ENCODE measurements around the gene FAAH2. TPM values are rescaled to one million over a fixed set of nuclear protein-coding genes. Genes with fewer than 3 reads are reported as not detected.
"Not testable (repeated sequence)": the region's sequence is repeated elsewhere in the genome, so short reads cannot be mapped to it uniquely, and the experiment has no call there.

Gene FAAH2
- total RNA-seq, 2 experiments from 2014 or later = 4.9 to 8.1 TPM

DNA sequence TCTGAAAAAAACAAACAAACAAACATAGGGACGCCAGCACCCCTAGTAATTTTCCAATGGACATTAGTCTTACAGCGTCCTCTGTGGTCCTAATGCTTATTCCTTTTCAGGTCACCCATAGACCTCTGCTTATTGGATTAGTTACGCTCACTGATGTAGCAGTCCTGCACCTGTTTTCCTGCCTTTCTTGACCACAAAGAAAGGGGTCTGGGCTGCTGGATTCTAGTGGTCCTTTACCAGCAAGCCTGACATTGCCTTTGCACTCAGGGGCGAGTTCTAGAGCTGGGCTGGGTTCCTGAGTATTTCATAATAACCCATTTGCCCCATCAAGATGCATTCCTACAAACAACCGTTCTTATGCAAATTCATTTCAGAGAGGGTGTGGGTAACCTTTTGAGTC is 116.7 kb downstream of the FAAH2 start:
- ATAC-seq; POLR2A ChIA-PET; H3K27me3 Mint-ChIP-seq; H3K4me1 Mint-ChIP-seq; DNase-seq; CTCF ChIA-PET; intact Hi-C loops (cut with DNase I, micrococcal nuclease); H3K4me3 Mint-ChIP-seq; H3K27ac Mint-ChIP-seq: not testable (repeated sequence)
- H3K9me3 Mint-ChIP-seq (ENCODE audit: low read depth) = peaks cover 13% of the 10 kb centered on the region
- H3K36me3 Mint-ChIP-seq (ENCODE audit: low read depth) = peaks cover 17% of the 10 kb centered on the region

DNA sequence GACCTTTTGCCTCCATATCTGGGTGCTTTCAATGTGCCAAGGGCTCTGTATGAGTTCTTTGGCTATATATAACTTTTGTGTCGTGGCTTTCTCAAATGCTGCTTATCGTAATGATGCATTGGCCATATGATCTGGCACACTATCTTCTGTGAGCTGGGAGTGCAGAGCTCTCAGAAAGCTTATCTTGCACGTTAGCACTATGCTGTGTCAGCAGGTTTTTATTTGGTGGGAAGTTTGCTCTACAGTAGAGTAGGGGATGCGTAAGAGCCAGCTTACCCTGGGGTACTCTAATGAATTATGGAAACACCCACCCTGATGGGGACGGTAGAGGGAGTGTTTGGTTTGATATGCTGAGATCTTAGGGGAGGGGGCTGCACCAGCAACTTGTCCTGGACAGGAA is 119.6 kb downstream of the FAAH2 start:
- no peaks in the 10 kb centered on the region for H3K4me1 Mint-ChIP-seq
- DNase-seq (no peak), ATAC-seq (no peak)
- H3K9me3 Mint-ChIP-seq (ENCODE audit: low read depth) = peaks cover 15% of the 10 kb centered on the region
- peaks cover 20% of the 10 kb centered on the region for H3K36me3 Mint-ChIP-seq (ENCODE audit: low read depth)
- no peak overlapping the region for H3K27ac Mint-ChIP-seq
- ChIA-PET CTCF (interaction anchor here (0.7 kb wide), 1 partner anchor 47 kb away, joined by 3 read pairs; no protein-coding TSS in a partner anchor), POLR2A (no interaction called here)
- no peak overlapping the region for H3K4me3 Mint-ChIP-seq
- intact Hi-C loops (cut with DNase I, micrococcal nuclease) = no loop called here
- H3K27me3 Mint-ChIP-seq = no peaks in the 10 kb centered on the region

DNA sequence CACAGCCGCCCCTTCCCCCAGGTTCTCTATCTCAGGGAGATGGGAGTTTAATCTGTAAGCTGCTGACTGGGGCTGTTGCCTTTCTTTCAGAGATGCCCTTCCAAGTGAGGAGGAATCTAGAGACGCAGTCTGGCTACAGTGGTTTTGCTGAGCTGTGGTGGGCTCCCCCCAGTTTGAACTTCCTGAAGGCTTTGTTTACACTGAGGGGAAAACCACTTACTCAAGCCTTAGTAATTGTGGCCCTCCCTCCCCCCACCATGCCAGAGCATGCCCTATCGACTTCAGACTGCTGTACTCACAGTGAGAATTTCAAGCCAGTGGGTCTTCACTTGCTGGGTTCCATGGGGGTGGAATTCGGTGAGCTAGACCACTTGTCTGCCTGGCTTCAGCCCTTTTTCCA is 131.3 kb downstream of the FAAH2 start:
- POLR2A ChIA-PET = no interaction called here
- intact Hi-C loops (cut with DNase I, micrococcal nuclease) = no loop called here

DNA sequence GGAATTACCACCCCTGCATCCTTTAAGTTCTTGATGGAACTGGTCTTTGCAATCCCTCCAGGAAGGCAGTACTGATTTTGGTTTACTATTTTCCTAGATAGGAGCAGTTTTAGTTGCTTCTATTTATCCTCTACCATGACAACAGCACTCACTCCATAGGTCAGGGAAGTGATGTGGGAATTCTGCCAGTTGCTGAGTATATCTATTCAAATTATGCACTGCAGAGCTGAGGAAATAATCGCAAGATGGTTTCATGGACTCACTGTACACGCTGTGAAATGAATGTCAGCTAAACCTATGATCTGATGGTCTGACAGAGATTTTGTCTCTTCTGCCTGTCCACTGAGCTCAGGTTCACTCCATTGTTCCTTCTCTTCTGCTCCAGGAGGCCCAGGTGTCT is 135.8 kb downstream of the FAAH2 start:
- DNase-seq (no peak), ATAC-seq (no peak)
- intact Hi-C loops (cut with DNase I, micrococcal nuclease) = no loop called here
- POLR2A ChIA-PET = no interaction called here
- no peaks in the 10 kb centered on the region for H3K27me3 Mint-ChIP-seq
- no peaks in the 10 kb centered on the region for H3K9me3 Mint-ChIP-seq (ENCODE audit: low read depth)
- H3K27ac Mint-ChIP-seq = no peak overlapping the region
- H3K4me1 Mint-ChIP-seq = no peaks in the 10 kb centered on the region
- peaks cover 8% of the 10 kb centered on the region for H3K36me3 Mint-ChIP-seq (ENCODE audit: low read depth)
- CTCF ChIA-PET = no interaction called here
- no peak overlapping the region for H3K4me3 Mint-ChIP-seq

More for the DNA sequence above, 131.3 kb downstream of the FAAH2 start:
- Mint-ChIP-seq H3K27ac (no peak overlapping the region), H3K36me3 (ENCODE audit: low read depth) (peaks cover 20% of the 10 kb centered on the region), H3K4me3 (no peak overlapping the region), H3K27me3 (no peaks in the 10 kb centered on the region), H3K4me1 (no peaks in the 10 kb centered on the region), H3K9me3 (ENCODE audit: low read depth) (peaks cover 5% of the 10 kb centered on the region)
- CTCF ChIA-PET = no interaction called here
- DNase-seq = no peak
- ATAC-seq = no peak

- DNase-seq (no peak), ATAC-seq (no peak)
- Mint-ChIP-seq H3K4me1 (no peaks in the 10 kb centered on the region), H3K36me3 (ENCODE audit: low read depth) (peaks cover 8% of the 10 kb centered on the region), H3K4me3 (no peak overlapping the region), H3K27ac (no peak overlapping the region), H3K27me3 (no peaks in the 10 kb centered on the region), H3K9me3 (ENCODE audit: low read depth) (no peaks in the 10 kb centered on the region)
- CTCF ChIA-PET = no interaction called here
- intact Hi-C loops (cut with DNase I, micrococcal nuclease) = no loop called here
- POLR2A ChIA-PET = no interaction called here
Observed at GRCh38 chrX:57422790-57423189, 136.3 kb downstream of the FAAH2 start.

- DNase-seq = no peak
- Mint-ChIP-seq H3K4me3 (no peak overlapping the region), H3K27me3 (no peaks in the 10 kb centered on the region), H3K4me1 (no peaks in the 10 kb centered on the region), H3K36me3 (ENCODE audit: low read depth) (peaks cover 19% of the 10 kb centered on the region), H3K9me3 (ENCODE audit: low read depth) (peaks cover 2% of the 10 kb centered on the region), H3K27ac (no peak overlapping the region)
- ChIA-PET POLR2A (no interaction called here), CTCF (no interaction called here)
- no peak for ATAC-seq
- intact Hi-C loops (cut with DNase I, micrococcal nuclease) = no loop called here
Observed at GRCh38 chrX:57445076-57445475, 158.6 kb downstream of the FAAH2 start.

- no peaks in the 10 kb centered on the region for H3K27me3 Mint-ChIP-seq
- H3K9me3 Mint-ChIP-seq (ENCODE audit: low read depth) = peaks cover 2% of the 10 kb centered on the region
- H3K27ac Mint-ChIP-seq = no peak overlapping the region
- no peak overlapping the region for H3K4me3 Mint-ChIP-seq
- CTCF ChIA-PET = no interaction called here
- H3K4me1 Mint-ChIP-seq = no peaks in the 10 kb centered on the region
- ATAC-seq (no peak), DNase-seq (no peak)
- peaks cover 21% of the 10 kb centered on the region for H3K36me3 Mint-ChIP-seq (ENCODE audit: low read depth)
- intact Hi-C loops (cut with DNase I, micrococcal nuclease) = no loop called here
- POLR2A ChIA-PET = no interaction called here
Observed at GRCh38 chrX:57445832-57446231, 159.3 kb downstream of the FAAH2 start.

- POLR2A ChIA-PET = no interaction called here
- ATAC-seq (no peak), DNase-seq (no peak)
- intact Hi-C loops (cut with DNase I, micrococcal nuclease) = no loop called here
- Mint-ChIP-seq H3K4me1 (no peaks in the 10 kb centered on the region), H3K27me3 (no peaks in the 10 kb centered on the region), H3K9me3 (ENCODE audit: low read depth) (no peaks in the 10 kb centered on the region), H3K27ac (no peak overlapping the region), H3K4me3 (no peak overlapping the region), H3K36me3 (ENCODE audit: low read depth) (peaks cover 21% of the 10 kb centered on the region)
- CTCF ChIA-PET = no interaction called here
Observed at GRCh38 chrX:57447856-57448255, 161.3 kb downstream of the FAAH2 start.

- POLR2A ChIA-PET = no interaction called here
- Mint-ChIP-seq H3K27ac (no peak overlapping the region), H3K4me1 (no peaks in the 10 kb centered on the region), H3K27me3 (no peaks in the 10 kb centered on the region), H3K9me3 (ENCODE audit: low read depth) (peaks cover under 1% of the 10 kb centered on the region), H3K4me3 (no peak overlapping the region), H3K36me3 (ENCODE audit: low read depth) (peaks cover 18% of the 10 kb centered on the region)
- ATAC-seq = no peak
- intact Hi-C loops (cut with DNase I, micrococcal nuclease) = no loop called here
- CTCF ChIA-PET = no interaction called here
- DNase-seq = no peak
Observed at GRCh38 chrX:57451426-57452020, 165.0 kb downstream of the FAAH2 start.

DNA sequence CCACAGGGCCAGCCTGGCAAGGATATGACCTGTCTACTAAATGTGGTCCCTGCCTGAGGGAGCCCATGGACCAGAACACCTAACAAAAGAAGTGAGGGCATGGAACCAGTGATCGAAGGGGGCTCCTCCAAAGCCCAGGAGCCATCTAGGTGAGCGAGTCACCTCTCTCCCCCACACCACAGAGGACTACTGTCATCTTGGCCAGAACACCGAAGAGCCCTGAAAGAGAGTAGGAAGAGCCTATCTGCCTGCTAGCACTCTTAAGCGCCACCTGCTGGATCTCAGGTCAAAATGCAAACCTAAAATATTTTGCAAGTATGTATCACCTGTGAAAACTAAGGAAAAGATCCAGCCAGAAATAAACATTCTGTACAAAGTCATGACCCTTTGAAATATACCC is 167.4 kb downstream of the FAAH2 start:
- ATAC-seq (peak; percentile 65), DNase-seq (peak; percentile 39)
- Mint-ChIP-seq H3K4me1 (no peaks in the 10 kb centered on the region), H3K9me3 (ENCODE audit: low read depth) (peaks cover 3% of the 10 kb centered on the region), H3K36me3 (ENCODE audit: low read depth) (peaks cover 14% of the 10 kb centered on the region), H3K27ac (no peak overlapping the region), H3K4me3 (no peak overlapping the region), H3K27me3 (no peaks in the 10 kb centered on the region)
- POLR2A ChIA-PET = no interaction called here
- intact Hi-C loops (cut with DNase I, micrococcal nuclease) = loop anchor here (1.0 to 2.0 kb wide), 3 partner anchors 171 to 297 kb away; no protein-coding TSS in a partner anchor
- CTCF ChIA-PET = no interaction called here

DNA sequence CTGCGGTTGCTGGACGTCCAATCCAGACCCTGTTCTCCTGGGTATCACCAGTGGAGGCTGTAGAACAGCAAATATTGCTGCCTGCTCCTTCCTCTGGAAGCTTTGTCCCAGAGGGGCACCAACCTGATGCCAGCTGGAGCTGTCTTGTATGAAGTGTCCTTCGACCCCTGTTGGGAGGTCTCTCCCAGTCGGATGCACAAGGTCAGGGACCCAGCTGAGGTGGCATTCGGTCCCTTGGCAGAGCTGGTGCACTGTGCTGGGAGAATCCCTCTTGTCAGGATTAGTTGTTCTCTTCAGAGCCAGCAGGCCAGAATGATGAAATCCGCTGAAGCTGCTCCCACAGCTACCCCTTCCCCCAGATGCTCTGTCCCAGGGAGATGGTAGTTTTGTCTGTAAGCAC is 195.0 kb downstream of the FAAH2 start:
- H3K36me3 Mint-ChIP-seq (ENCODE audit: low read depth) = peaks cover 2% of the 10 kb centered on the region
- intact Hi-C loops (cut with DNase I, micrococcal nuclease) = no loop called here
- no peaks in the 10 kb centered on the region for H3K27me3 Mint-ChIP-seq
- ChIA-PET POLR2A (no interaction called here), CTCF (no interaction called here)
- no peak overlapping the region for H3K4me3 Mint-ChIP-seq
- no peaks in the 10 kb centered on the region for H3K4me1 Mint-ChIP-seq
- no peak overlapping the region for H3K27ac Mint-ChIP-seq
- no peak for ATAC-seq
- DNase-seq = no peak
- peaks cover 3% of the 10 kb centered on the region for H3K9me3 Mint-ChIP-seq (ENCODE audit: low read depth)

DNA sequence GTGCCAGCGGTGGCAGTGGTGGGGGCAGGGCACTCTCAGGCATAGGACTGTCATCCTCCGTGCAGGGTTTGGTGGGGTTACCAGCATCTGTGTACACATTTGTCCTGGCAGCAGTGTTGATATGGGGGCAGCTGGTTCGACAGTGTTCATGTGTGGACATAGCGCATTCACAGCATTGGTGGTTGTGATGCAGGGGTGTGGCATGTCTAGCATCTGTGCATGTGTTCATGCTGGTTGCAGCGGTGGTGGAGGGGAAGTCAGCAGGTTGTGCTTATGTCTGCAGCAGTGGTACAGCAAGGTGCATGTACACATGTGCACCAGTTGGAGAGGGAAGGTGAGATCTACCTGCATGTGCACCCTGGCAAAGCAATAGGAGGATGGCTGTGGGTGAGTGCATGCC is 230.0 kb downstream of the FAAH2 start:
- ATAC-seq (no peak), DNase-seq (no peak)
- no peaks in the 10 kb centered on the region for H3K9me3 Mint-ChIP-seq (ENCODE audit: low read depth)
- H3K4me3 Mint-ChIP-seq = no peak overlapping the region
- no peaks in the 10 kb centered on the region for H3K4me1 Mint-ChIP-seq
- intact Hi-C loops (cut with DNase I, micrococcal nuclease) = no loop called here
- H3K36me3 Mint-ChIP-seq (ENCODE audit: low read depth) = no peaks in the 10 kb centered on the region
- ChIA-PET POLR2A (no interaction called here), CTCF (interaction anchor here (0.7 kb wide), 1 partner anchor 346 kb away, joined by 4 read pairs; no protein-coding TSS in a partner anchor)
- H3K27me3 Mint-ChIP-seq = peaks cover 7% of the 10 kb centered on the region
- no peak overlapping the region for H3K27ac Mint-ChIP-seq
